ENCODE data around the gene LGMN. TPM values are rescaled to one million over a fixed set of nuclear protein-coding genes. Genes with fewer than 3 reads are reported as not detected.

Gene LGMN
- polyA plus RNA-seq, 1 donor (not counting 4 experiments of a cell fraction or from before 2014, with no cell fraction given) = 61.0 TPM

DNA sequence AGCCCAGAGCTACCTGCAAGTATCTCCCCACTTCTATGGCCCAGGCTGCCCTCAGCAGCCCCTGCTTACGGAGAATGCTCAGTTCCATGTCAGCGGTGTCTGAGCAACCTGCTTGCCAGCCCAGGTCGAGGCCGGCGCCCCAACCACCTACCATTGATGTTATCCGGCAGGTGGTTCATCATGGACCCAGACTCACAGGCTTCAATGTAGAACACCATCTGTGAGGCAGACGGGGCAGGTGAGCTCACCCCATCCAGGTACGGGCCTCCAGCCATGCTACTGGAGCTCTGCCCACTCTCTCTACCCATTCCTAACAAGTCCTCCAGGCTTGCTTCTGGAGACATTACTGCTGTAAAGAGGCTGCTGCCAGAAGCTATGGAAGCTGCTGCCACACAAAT, 35.8 kb downstream of the LGMN start:
- DNase-seq (ENCODE audit: low read depth, low spot score) (no peak), FAIRE-seq (no peak)
- no peaks in the 10 kb centered on the region for H3K79me2 ChIP-seq (ENCODE audit: control insufficient read depth, insufficient read depth, low read length)
- no peak overlapping the region for H3K27ac ChIP-seq (ENCODE audit: control insufficient read depth, insufficient read depth, low read length)
- no peak overlapping the region for H3K4me2 ChIP-seq (ENCODE audit: control insufficient read depth, extremely low read depth, insufficient read depth, low read depth, low read length)
- H3K4me1 ChIP-seq (ENCODE audit: control insufficient read depth, extremely low read depth, insufficient read depth, low read length) = peaks cover 6% of the 10 kb centered on the region
- H2AFZ ChIP-seq (ENCODE audit: control insufficient read depth, low read length) = no peak overlapping the region
- H3K36me3 ChIP-seq (ENCODE audit: control insufficient read depth in 2 of 2, extremely low read depth in 1 of 2, insufficient read depth in 2 of 2, low read length in 2 of 2) = no peaks in the 10 kb centered on the region
- H3K4me3 ChIP-seq (ENCODE audit: control insufficient read depth in 2 of 3, extremely low read depth in 1 of 3, insufficient read depth in 2 of 3, low read depth in 1 of 3, low read length in 3 of 3) = no peak overlapping the region
- no peaks in the 10 kb centered on the region for H4K20me1 ChIP-seq (ENCODE audit: control insufficient read depth, extremely low read depth, insufficient read depth, low read length)
- H3K9me1 ChIP-seq (ENCODE audit: control insufficient read depth, extremely low read depth, insufficient read depth, low read length) = no peaks in the 10 kb centered on the region
- no peaks in the 10 kb centered on the region for H3K9me3 ChIP-seq (ENCODE audit: control insufficient read depth, low read depth, low read length)
- H3K27me3 ChIP-seq (ENCODE audit: control insufficient read depth, extremely low read depth, insufficient read depth, low read length) = no peaks in the 10 kb centered on the region
- TF ChIP-seq EZH2 (IDR thresholded peaks at IDR 0.05; ENCODE audit: low read length) = no peak
- TF ChIP-seq, protein P1, sequence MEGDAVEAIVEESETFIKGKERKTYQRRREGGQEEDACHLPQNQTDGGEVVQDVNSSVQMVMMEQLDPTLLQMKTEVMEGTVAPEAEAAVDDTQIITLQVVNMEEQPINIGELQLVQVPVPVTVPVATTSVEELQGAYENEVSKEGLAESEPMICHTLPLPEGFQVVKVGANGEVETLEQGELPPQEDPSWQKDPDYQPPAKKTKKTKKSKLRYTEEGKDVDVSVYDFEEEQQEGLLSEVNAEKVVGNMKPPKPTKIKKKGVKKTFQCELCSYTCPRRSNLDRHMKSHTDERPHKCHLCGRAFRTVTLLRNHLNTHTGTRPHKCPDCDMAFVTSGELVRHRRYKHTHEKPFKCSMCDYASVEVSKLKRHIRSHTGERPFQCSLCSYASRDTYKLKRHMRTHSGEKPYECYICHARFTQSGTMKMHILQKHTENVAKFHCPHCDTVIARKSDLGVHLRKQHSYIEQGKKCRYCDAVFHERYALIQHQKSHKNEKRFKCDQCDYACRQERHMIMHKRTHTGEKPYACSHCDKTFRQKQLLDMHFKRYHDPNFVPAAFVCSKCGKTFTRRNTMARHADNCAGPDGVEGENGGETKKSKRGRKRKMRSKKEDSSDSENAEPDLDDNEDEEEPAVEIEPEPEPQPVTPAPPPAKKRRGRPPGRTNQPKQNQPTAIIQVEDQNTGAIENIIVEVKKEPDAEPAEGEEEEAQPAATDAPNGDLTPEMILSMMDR (optimal IDR thresholded peaks at IDR 0.05 in 1 of 3, IDR thresholded peaks at IDR 0.05 in 1 of 3, conservative IDR thresholded peaks at IDR 0.05 in 1 of 3; ENCODE audit: extremely low read depth in 1 of 3, insufficient read depth in 2 of 3, low read length in 3 of 3) = no peak
- dilution Hi-C loops (cut with MboI; ENCODE audit: extremely low pct_ligation_motif_present, low sequenced_read_pairs) = no loop called here
- no peak overlapping the region for H3K9ac ChIP-seq (ENCODE audit: control insufficient read depth, extremely low read depth, insufficient read depth, low read length)

DNA sequence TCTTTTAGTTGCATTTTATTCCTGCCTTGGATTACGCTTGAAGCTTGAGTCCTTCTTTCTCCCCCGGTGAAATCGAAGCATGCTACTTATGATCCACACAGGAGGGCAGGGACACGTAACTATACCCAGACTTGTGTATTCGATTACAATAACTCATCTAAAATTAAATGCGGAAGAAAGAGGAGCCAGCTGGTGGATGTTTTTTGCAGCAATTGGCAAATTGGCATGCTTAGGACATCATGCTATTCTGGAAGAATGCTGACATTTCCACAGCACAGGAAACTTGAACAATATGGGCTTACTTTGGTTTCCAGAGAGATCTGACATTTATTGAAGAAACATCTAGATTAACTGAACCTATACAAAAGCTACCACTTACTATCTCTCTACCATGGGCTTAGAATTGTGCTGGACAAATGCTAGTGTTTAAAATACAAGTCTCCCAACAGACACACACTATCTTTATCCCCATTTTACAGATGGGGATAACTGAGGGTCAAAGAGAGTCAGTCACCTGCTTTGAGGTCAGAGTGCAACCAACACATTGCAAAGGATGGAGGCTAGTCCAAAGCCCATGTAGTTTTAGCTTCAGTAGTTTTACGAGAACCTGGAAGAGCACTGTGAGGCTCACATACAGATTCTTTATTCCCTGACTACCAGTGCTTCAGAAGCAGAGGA, 36.3 kb downstream of the LGMN start:
- Histone ChIP-seq H3K9ac (ENCODE audit: control insufficient read depth, extremely low read depth, insufficient read depth, low read length) (no peak overlapping the region), H3K4me3 (ENCODE audit: control insufficient read depth in 2 of 3, extremely low read depth in 1 of 3, insufficient read depth in 2 of 3, low read depth in 1 of 3, low read length in 3 of 3) (no peak overlapping the region), H3K4me2 (ENCODE audit: control insufficient read depth, extremely low read depth, insufficient read depth, low read depth, low read length) (no peak overlapping the region), H3K27me3 (ENCODE audit: control insufficient read depth, extremely low read depth, insufficient read depth, low read length) (no peaks in the 10 kb centered on the region), H3K27ac (ENCODE audit: control insufficient read depth, insufficient read depth, low read length) (no peak overlapping the region), H2AFZ (ENCODE audit: control insufficient read depth, low read length) (no peak overlapping the region), H3K36me3 (ENCODE audit: control insufficient read depth in 2 of 2, extremely low read depth in 1 of 2, insufficient read depth in 2 of 2, low read length in 2 of 2) (peaks cover 0 to 1% of the 10 kb centered on the region in 2 experiments), H3K9me3 (ENCODE audit: control insufficient read depth, low read depth, low read length) (no peaks in the 10 kb centered on the region), H3K4me1 (ENCODE audit: control insufficient read depth, extremely low read depth, insufficient read depth, low read length) (peaks cover 6% of the 10 kb centered on the region), H3K9me1 (ENCODE audit: control insufficient read depth, extremely low read depth, insufficient read depth, low read length) (no peaks in the 10 kb centered on the region), H3K79me2 (ENCODE audit: control insufficient read depth, insufficient read depth, low read length) (no peaks in the 10 kb centered on the region), H4K20me1 (ENCODE audit: control insufficient read depth, extremely low read depth, insufficient read depth, low read length) (no peaks in the 10 kb centered on the region)
- DNase-seq (ENCODE audit: low read depth, low spot score) (no peak), FAIRE-seq (no peak)
- TF ChIP-seq, protein P1 (optimal IDR thresholded peaks at IDR 0.05 in 1 of 3, IDR thresholded peaks at IDR 0.05 in 1 of 3, conservative IDR thresholded peaks at IDR 0.05 in 1 of 3; ENCODE audit: extremely low read depth in 1 of 3, insufficient read depth in 2 of 3, low read length in 3 of 3) = no peak
- TF ChIP-seq EZH2 (IDR thresholded peaks at IDR 0.05; ENCODE audit: low read length) = no peak
- dilution Hi-C loops (cut with MboI; ENCODE audit: extremely low pct_ligation_motif_present, low sequenced_read_pairs) = no loop called here

Measured in keratinocyte (primary cell).